Esophagus muscularis mucosa (tissue), 4 donors: ENCODE data around the gene KRTAP4-3. TPM values are rescaled to one million over a fixed set of nuclear protein-coding genes. Genes with fewer than 3 reads are reported as not detected.

Experiments
- DNase-seq: peaks from one replicate; pipeline ENCODE4 v3.0.0-alpha.2; 2017; ENCODE audit errors: extremely low spot score
- H3K27ac ChIP-seq, 4 donors: fragments of 200-600 bp; sonication (generic); replicated peaks in 1 of 4; 1 replicate in 3 of 4; 2 replicates in 1 of 4; pipeline ENCODE4 v1.5.1; 2016 to 2019; ENCODE audit warnings: mild to moderate bottlenecking in 1 of 4
- H3K27me3 ChIP-seq, 4 donors: fragments of 200-600 bp; sonication (generic); one replicate each; pipeline versions ENCODE4 v1.5.1 to v1.6.0; 2016 to 2019
- H3K36me3 ChIP-seq, 4 donors: fragments of 200-600 bp; sonication (generic); one replicate each; pipeline ENCODE4 v1.5.1; 2016 to 2019
- H3K4me1 ChIP-seq, 4 donors: fragments of 200-600 bp; sonication (generic); one replicate each; pipeline ENCODE4 v1.5.1; 2016 to 2019
- H3K4me3 ChIP-seq, 4 donors: fragments of 200-600 bp; sonication (generic); 1 replicate in 2 of 4; 2 replicates in 2 of 4; pipeline ENCODE4 v1.5.1; 2016 to 2019; ENCODE audit warnings: mild to moderate bottlenecking in 4 of 4, moderate library complexity in 1 of 4
- H3K9me3 ChIP-seq, 4 donors: fragments of 200-600 bp; sonication (generic); 1 replicate in 3 of 4; 2 replicates in 1 of 4; pipeline ENCODE4 v1.5.1; 2016 to 2019
- CTCF ChIP-seq, 3 experiments: fragments of 200-600 bp in 2 of 3; fragments of 450-650 bp in 1 of 3; sonication (generic) in 2 of 3; IDR thresholded peaks; one replicate each; pipeline ENCODE4 v1.5.1; 2017 to 2019; ENCODE audit warnings: antibody characterized with exemption in 3 of 3, mild to moderate bottlenecking in 2 of 3, moderate library complexity in 1 of 3
- EP300 ChIP-seq: sonication (generic); formaldehyde crosslinking; IDR thresholded peaks from one replicate; pipeline ENCODE4 v1.6.1; 2017; ENCODE audit warnings: antibody characterized with exemption
- POLR2A ChIP-seq: fragments of 450-650 bp; IDR thresholded peaks from one replicate; pipeline ENCODE4 v1.6.1; 2017; ENCODE audit warnings: antibody characterized with exemption, moderate library complexity, mild to moderate bottlenecking, low read depth
- POLR2AphosphoS5 ChIP-seq, 2 donors: sonication (generic); formaldehyde crosslinking; IDR thresholded peaks; one replicate each; pipeline ENCODE4 v1.6.1; 2017; ENCODE audit warnings: antibody characterized with exemption in 2 of 2
- WGBS: methylation state at CpG from one replicate; pipeline ENCODE4 v1.1.5; 2018; 5-methylcytosine and 5-hydroxymethylcytosine counted together
- intact Hi-C: fragments of 100-400 bp; cut with DNase I; formaldehyde crosslinking; loops from one replicate; pipeline ENCODE4 v1.15.1; 2023
- total RNA-seq, 4 donors: library from RNA; depleted of rRNA; stranded (reverse); fragments of >200 nt; gene quantifications; one replicate each; pipeline versions ENCODE4 v1.1.0 to v1.2.1, GENCODE V29; 2016

Gene KRTAP4-3
- total RNA-seq, 4 donors from 2014 or later, result not detected

DNA sequence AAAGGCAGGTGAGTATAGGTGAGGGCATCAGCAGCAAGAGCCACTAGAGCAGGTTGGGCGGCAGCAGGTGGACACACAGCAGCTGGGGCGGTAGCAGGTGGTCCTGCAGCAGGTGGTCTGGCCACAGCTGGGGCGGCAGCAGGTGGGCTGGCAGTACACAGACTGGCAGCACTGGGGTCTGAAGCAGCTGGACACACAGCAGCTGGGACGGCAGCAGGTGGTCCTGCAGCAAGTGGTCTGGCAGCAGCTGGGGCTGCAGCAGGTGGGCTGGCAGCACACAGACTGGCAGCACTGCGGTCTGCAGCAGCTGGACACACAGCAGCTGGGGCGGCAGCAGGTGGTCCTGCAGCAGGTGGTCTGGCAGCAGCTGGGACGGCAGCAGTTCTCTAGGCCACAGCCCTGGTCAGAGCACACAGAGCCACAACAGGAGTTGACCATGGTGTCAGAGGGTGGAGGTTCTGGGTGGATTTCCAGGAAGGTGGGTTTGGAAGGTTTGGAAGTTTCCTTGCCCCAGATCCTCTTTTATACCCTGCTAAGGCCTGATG lies 9.8 kb upstream of the KRTAP4-3 start, which contains the start of gene KRTAP4-2:
Gene KRTAP4-2 (minus strand): TSS at position 495 of the 545 bp plus-strand sequence. CDS start 57 bp downstream, at position 438.
- peaks cover 0 to 6% (median 2%) of the 10 kb centered on the region in 4 donors for H3K27me3 ChIP-seq
- intact Hi-C loops, result no loop called here
- H3K4me1 ChIP-seq, result no peaks in the 10 kb centered on the region
- H3K4me3 ChIP-seq, result no peak within 1 kb of the TSS
- 66% methylated on average over 7 of the region's 7 CpGs for WGBS
- no peaks in the 10 kb centered on the region for H3K9me3 ChIP-seq
- H3K36me3 ChIP-seq, result no peaks in the 10 kb centered on the region
- no peak within 1 kb of the TSS for H3K27ac ChIP-seq
- DNase-seq, result no peak
- TF ChIP-seq CTCF (IDR thresholded peaks at IDR 0.05) (no peak), POLR2AphosphoS5 (IDR thresholded peaks at IDR 0.05) (no peak), POLR2A (no peak), EP300 (no peak)

GRCh38 chr17:41176744-41177387 lies 8.8 kb upstream of the KRTAP4-3 start:
- no peaks in the 10 kb centered on the region for H3K9me3 ChIP-seq
- no peak overlapping the region for H3K4me3 ChIP-seq
- H3K4me1 ChIP-seq, result no peaks in the 10 kb centered on the region
- H3K36me3 ChIP-seq, result no peaks in the 10 kb centered on the region
- no peak for DNase-seq
- H3K27me3 ChIP-seq, result peaks cover 0 to 6% (median 2%) of the 10 kb centered on the region in 4 donors
- intact Hi-C loops, result no loop called here
- 86% methylated on average over 3 of the region's 3 CpGs for WGBS
- no peak overlapping the region for H3K27ac ChIP-seq
- TF ChIP-seq EP300, result no peak
- no peak for TF ChIP-seq CTCF (IDR thresholded peaks at IDR 0.05)
- no peak for TF ChIP-seq POLR2A
- no peak for TF ChIP-seq POLR2AphosphoS5 (IDR thresholded peaks at IDR 0.05)

- Histone ChIP-seq H3K4me3 (no peak overlapping the region), H3K9me3 (no peaks in the 10 kb centered on the region), H3K27me3 (peaks cover 0 to 6% (median 2%) of the 10 kb centered on the region in 4 donors), H3K27ac (no peak overlapping the region), H3K4me1 (no peaks in the 10 kb centered on the region), H3K36me3 (no peaks in the 10 kb centered on the region)
- intact Hi-C loops, result no loop called here
- DNase-seq, result no peak
- 79% methylated on average over 2 of the region's 2 CpGs for WGBS
- TF ChIP-seq POLR2A (no peak), POLR2AphosphoS5 (IDR thresholded peaks at IDR 0.05) (no peak), EP300 (no peak), CTCF (IDR thresholded peaks at IDR 0.05) (no peak)
Observed at GRCh38 chr17:41171886-41172285, 3.9 kb upstream of the KRTAP4-3 start.

- Histone ChIP-seq H3K36me3 (no peaks in the 10 kb centered on the region), H3K4me3 (no peak overlapping the region), H3K9me3 (no peaks in the 10 kb centered on the region), H3K4me1 (no peaks in the 10 kb centered on the region), H3K27ac (no peak overlapping the region), H3K27me3 (peaks cover 0 to 9% (median 0%) of the 10 kb centered on the region in 4 donors)
- intact Hi-C loops, result no loop called here
- no peak for DNase-seq
- TF ChIP-seq EP300, result no peak
- TF ChIP-seq POLR2AphosphoS5 (IDR thresholded peaks at IDR 0.05), result no peak
- no peak for TF ChIP-seq CTCF (IDR thresholded peaks at IDR 0.05)
- TF ChIP-seq POLR2A, result no peak
- WGBS, result 85% methylated on average over 6 of the region's 7 CpGs
Observed at GRCh38 chr17:41167561-41167960, 460 bp downstream of the KRTAP4-3 start.
